ENCODE data around the gene HDAC11.

GRCh38 chr3:13501521-13501920, 21.4 kb downstream of the HDAC11 start:
- no peak for TF ChIP-seq POLR2A (IDR thresholded peaks at IDR 0.05)
- TF ChIP-seq, protein P1, sequence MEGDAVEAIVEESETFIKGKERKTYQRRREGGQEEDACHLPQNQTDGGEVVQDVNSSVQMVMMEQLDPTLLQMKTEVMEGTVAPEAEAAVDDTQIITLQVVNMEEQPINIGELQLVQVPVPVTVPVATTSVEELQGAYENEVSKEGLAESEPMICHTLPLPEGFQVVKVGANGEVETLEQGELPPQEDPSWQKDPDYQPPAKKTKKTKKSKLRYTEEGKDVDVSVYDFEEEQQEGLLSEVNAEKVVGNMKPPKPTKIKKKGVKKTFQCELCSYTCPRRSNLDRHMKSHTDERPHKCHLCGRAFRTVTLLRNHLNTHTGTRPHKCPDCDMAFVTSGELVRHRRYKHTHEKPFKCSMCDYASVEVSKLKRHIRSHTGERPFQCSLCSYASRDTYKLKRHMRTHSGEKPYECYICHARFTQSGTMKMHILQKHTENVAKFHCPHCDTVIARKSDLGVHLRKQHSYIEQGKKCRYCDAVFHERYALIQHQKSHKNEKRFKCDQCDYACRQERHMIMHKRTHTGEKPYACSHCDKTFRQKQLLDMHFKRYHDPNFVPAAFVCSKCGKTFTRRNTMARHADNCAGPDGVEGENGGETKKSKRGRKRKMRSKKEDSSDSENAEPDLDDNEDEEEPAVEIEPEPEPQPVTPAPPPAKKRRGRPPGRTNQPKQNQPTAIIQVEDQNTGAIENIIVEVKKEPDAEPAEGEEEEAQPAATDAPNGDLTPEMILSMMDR (IDR thresholded peaks at IDR 0.05): no peak
